HG02763 (cell line): ENCODE results near the gene OR7C1.
"Not testable (repeated sequence)": the region's sequence is repeated elsewhere in the genome, so short reads cannot be mapped to it uniquely, and the experiment has no call there.

Experiments used
- ATAC-seq: cut with Tn5 transposase; IDR thresholded peaks from one replicate; pipeline ENCODE4 v1.9.1; 2021; ENCODE audit warnings: mild to moderate bottlenecking, moderate library complexity; ENCODE audit not compliant: unreplicated experiment

The OR7C1 gene

DNA sequence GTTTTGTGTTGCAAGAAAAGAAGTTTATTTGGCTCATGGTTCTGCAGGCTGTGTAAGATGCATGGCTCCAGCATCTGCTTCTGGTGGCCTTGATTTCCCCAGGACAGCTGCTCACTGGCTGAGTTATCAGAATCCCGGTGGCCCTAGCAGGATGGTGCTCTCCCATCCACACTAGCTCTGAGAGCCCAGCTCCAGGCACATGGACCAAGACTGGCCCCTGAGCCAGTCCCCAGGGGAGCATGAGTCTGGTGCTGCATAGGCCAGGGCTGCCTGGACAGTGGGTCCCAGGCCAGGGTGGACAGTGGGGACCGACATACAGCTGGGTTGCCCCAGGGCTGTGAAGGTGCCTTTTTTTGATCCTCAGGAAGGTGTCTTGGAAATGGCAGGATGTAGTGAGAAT, 67.0 kb downstream of the OR7C1 start:
- no peak for ATAC-seq

- ATAC-seq = no peak
Measured at GRCh38 chr19:14767466-14767971, 67.5 kb downstream of the OR7C1 start.

- ATAC-seq = not testable (repeated sequence)
Measured at GRCh38 chr19:14765841-14766240, 69.1 kb downstream of the OR7C1 start.

GRCh38 chr19:14765403-14765802, 69.6 kb downstream of the OR7C1 start:
- not testable (repeated sequence) for ATAC-seq

DNA sequence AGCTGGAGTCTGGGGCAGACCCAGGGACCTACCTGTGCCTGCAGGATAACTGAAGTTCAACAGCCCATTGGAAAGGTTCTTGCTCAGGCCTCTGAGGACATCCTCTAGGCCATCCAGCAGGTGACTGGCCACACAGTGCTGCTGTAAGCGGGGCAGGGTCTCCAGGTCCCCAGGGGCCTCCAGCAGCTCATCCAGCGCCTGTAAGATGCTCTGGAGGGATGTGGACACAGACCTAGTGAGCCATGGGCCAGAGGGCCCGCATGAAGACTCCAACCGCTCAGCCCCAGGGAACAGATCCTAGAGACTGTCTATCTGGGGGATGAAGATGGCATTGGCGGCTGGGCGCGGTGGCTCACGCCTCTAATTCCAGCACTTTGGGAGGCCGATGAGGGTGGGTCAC, 70.6 kb downstream of the OR7C1 start:
- no peak for ATAC-seq

DNA sequence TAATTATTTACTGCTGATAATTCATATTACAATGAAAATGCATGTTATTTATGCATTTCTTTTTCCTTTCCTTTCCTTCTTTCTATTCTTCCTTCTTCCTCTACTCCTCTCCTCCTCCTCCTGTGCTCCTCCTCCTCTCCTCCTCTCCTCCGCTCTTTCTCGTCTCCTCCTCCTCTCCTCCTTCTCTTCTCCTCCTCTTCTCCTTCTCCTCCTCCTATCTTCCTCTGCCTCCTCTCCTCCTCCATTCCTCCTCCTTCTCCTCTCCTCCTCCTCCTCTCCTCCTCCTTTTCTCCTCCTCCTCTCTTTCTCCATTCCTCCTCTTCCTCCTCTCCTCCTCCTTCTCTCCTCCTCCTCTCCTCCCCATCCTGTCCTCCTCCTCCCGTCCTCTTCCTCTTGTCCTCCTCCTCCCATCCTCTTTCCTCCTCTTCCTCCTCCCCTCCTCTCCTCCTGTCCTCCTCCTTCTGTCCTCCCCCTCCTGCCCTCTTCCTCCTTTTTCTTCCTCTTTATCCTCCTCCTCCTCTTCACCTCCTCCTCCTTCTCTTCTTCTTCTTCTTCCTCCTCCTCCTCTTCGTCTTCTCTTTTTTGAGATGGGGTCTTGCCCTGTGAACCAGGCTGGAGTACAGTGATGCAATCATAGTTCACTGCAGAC, 71.4 kb downstream of the OR7C1 start:
- ATAC-seq = no peak

DNA sequence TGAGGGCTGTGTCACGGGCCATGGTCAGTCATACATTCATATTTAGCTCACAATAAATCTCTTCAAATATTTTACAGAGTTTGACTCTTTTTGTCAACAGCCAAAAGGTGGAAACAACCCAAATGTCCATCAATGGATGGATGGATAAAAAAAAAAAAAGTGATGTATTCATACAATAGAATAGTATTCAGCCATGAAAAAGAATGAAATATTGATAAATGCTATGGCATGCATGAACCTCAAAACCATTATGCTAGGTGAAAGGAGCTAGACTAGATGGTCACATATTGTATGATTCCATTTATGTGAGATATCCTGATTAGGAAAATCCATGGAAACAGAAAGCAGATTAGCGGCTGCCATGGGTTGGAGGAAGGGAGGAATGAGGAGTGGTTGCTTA, 72.9 kb downstream of the OR7C1 start:
- ATAC-seq = no peak

- ATAC-seq = no peak
Measured at GRCh38 chr19:14761607-14762006, 73.4 kb downstream of the OR7C1 start.

DNA sequence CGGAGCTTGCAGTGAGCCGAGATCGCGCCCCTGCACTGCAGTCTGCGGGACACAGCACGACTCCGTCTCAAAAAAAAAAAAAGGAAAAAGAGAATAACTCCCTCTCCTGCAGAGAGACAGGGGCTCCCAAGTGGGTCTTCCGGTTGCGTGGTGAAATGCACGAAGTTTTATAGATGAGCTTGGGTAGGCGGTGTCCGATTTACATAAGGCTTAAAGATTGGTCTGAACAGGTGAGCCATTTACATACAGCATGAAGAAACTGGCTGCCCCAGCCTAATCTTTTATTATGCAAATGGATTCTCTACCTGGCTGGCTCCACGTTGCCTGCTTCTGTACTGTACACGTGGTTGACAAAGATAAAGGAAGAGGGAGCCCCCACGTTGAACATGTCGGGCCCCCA, 76.2 kb downstream of the OR7C1 start:
- ATAC-seq = no peak

GRCh38 chr19:14748601-14749000, 86.4 kb downstream of the OR7C1 start:
- ATAC-seq = no peak
